ENCODE results near the gene ITPKA.

DNA sequence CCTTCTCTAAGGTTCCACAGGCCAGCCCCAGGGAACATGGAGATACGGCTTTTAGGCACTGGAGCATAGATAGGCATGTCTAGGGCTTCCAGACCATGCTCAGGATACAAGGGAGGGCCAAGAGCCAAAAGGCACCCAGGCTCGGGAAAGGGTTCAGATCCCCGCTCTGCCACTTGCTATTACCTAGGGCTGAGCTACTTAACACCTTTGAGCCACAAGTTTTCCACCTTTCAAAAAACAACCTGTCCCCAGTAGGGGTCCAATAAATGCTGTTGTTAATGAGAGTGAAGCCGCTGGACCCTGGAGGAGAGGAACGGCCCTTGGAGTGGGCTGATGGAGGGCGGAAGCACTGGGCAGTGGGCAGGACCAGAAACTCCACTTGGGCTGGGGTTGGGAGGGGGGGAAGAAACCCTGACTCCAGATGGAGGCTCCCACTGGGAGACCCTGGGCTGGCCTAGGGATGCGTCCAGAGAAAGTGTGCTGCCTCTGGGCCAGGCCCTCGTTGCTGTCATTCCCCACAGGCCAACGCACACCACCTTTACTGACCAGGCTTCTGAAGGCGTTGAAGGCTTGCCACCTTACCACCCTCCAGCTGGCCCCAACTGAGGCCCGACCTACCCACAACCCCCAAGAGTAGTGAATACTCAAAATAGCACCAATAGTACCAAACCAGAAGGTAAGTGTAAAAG lies 8.6 kb upstream of the ITPKA start:
- TF ChIP-seq POLR2A (IDR thresholded peaks at IDR 0.05) = no peak
- TF ChIP-seq, protein P1, sequence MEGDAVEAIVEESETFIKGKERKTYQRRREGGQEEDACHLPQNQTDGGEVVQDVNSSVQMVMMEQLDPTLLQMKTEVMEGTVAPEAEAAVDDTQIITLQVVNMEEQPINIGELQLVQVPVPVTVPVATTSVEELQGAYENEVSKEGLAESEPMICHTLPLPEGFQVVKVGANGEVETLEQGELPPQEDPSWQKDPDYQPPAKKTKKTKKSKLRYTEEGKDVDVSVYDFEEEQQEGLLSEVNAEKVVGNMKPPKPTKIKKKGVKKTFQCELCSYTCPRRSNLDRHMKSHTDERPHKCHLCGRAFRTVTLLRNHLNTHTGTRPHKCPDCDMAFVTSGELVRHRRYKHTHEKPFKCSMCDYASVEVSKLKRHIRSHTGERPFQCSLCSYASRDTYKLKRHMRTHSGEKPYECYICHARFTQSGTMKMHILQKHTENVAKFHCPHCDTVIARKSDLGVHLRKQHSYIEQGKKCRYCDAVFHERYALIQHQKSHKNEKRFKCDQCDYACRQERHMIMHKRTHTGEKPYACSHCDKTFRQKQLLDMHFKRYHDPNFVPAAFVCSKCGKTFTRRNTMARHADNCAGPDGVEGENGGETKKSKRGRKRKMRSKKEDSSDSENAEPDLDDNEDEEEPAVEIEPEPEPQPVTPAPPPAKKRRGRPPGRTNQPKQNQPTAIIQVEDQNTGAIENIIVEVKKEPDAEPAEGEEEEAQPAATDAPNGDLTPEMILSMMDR (IDR thresholded peaks at IDR 0.05) = no peak

All from thyroid gland (tissue), 4 donors.